HL-60/S4 (cell line): Measurements from ENCODE around the gene ADGRD1.

Experiments used
- in situ Hi-C: fragments of 300-500 bp; cut with MboI; formaldehyde crosslinking; loops from 2 replicates; pipeline ENCODE4 v1.14.3; 2022; ENCODE audit warnings: low sequenced_read_pairs

The ADGRD1 gene

DNA sequence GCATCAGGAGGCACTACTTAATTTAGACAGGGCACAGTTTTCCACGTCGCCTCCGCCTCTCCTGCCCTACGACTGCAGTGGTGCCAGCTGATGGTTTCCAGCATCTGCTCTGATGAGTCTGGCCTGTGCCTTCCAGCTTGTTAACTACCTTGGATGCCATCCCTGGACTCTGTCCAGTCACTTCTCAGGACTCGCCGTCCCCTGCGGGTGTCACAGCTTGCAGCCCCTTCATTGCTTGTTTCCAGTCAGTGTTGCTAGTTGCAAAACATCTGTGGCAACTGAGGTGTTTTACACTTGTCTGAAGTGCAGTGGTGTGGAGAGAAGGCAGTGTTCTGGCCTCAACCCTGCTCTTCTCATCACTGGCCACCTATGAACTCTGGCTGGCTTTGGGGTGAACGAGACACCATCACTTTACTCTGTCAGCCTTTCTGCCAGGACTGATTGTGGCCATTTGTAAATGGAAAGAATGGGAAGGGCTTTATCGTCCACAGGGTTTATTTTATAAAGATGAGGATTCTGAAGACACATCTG, 8.3 kb downstream of the ADGRD1 start:
- in situ Hi-C loops = no loop called here

GRCh38 chr12:130965214-130965613, 11.5 kb downstream of the ADGRD1 start:
- in situ Hi-C loops = no loop called here

- in situ Hi-C loops = no loop called here
Measured at GRCh38 chr12:130965668-130966067, 12.0 kb downstream of the ADGRD1 start.

- in situ Hi-C loops = no loop called here
Measured at GRCh38 chr12:130966443-130967030, 12.8 kb downstream of the ADGRD1 start.

GRCh38 chr12:130967636-130968035, 13.9 kb downstream of the ADGRD1 start:
- in situ Hi-C loops = no loop called here

DNA sequence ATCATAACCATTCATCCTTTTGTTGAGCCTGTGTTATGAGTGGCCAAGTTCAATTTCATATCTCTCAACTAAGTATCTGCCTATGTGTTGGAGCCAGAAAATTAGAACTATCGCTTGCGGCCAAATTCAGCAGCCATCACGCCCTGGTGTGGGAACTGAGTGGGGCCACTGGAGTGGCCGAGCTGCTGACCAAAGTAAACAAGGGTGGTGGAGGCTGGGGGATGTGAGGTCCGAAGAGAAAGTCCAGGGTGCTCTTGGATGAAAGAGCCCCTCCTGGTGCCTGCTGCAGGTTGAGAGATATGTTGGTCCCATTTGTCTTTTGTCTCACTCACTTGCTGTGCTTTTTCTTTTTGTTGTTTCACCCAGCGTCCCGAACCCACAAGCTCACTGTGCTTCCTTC, 14.9 kb downstream of the ADGRD1 start:
- in situ Hi-C loops = no loop called here

DNA sequence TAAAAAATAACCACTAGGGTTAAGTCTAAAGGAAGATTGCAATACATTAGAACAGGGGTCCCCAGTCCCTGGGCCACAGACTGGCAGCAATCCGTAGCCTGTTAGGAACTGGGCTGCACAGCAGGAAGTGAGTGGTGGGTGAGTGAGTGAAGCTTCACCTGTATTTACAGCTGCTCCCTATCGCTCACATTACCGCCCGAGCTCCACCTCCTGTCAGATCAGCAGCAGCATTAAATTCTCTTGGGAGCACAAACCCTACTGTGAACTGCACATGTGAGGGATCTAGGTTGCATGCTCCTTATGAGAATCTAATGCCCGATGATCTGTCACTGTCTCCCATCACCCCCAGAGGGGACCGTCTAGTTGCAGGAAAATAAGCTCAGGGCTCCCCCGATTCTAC, 15.5 kb downstream of the ADGRD1 start:
- in situ Hi-C loops = no loop called here

DNA sequence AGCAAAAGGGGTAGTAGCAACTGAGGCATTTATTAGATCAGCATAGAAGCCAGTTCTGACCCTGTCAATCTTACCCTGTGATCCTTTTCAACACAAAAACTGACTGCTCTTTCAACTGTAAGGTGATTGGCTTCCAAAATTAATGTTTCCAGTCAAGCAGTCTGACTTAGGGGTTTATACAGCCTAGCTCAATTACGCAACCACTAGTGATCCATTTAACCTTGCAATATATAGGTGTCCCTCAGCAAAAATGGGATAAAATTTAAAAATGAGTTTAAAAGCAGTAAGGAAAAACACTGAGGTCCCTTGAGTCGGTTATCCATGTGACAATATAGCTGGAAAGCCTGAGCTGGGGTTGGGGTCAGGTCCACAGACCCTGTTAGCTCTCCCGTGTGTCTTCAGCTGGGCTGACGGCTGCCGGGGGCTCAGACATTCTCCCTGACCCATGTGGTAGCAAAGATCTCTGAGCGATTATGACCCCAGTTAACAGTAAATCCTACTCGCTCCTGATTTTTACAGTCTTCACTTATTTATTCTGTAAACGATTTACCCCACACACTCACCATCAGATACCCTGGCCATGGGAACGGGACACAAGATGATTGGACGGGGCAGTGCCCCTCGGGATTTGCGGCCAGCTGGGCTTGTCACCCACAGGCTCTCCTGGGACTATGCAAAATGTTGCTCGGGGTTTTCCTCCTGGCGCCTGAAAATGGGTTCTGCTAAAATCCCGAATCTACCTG, 16.6 kb downstream of the ADGRD1 start:
- in situ Hi-C loops = no loop called here

- in situ Hi-C loops = no loop called here
Measured at GRCh38 chr12:130970908-130971233, 17.2 kb downstream of the ADGRD1 start.

- in situ Hi-C loops = no loop called here
Measured at GRCh38 chr12:130971925-130972585, 18.3 kb downstream of the ADGRD1 start.

DNA sequence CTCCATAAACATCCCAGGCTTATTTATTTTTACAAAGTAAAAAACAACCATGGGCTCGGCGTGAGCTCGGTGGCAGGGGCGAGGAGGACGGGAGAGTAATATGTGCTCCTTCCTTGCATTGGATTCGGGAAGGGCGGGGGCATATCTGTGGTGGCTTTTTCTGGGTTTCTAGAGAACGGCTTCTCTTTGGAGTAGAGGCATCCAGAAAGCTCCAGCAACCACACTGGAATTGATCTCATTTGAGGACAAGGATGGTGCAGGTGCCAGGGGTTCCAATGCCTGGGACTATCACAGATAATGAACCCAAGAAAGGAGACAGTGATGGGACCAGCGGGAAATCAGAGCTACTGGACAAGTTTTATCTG, 18.9 kb downstream of the ADGRD1 start:
- in situ Hi-C loops = no loop called here

- in situ Hi-C loops = no loop called here
Measured at GRCh38 chr12:130973109-130973508, 19.4 kb downstream of the ADGRD1 start.

DNA sequence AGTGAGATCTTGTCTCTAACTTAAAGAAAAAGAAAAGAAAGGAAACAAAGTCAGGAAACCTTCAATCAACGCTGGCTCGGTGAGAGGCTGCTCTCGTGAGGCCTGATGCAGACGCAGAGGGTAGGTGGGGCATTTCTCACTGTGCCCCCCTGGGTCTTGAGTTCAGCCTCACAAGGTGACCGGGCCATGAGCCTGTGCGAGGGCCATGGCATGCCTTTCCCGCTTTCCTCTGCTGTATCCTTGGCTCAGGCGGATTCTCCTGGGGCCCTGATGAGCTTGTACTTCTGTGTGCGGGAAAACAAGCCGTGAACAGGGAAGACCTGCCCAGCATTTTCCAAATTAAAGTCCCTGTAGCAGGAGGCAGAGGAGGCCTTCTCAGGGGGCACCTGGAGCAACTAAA, 20.2 kb downstream of the ADGRD1 start:
- in situ Hi-C loops = no loop called here

GRCh38 chr12:130975116-130975515, 21.4 kb downstream of the ADGRD1 start:
- in situ Hi-C loops = no loop called here

DNA sequence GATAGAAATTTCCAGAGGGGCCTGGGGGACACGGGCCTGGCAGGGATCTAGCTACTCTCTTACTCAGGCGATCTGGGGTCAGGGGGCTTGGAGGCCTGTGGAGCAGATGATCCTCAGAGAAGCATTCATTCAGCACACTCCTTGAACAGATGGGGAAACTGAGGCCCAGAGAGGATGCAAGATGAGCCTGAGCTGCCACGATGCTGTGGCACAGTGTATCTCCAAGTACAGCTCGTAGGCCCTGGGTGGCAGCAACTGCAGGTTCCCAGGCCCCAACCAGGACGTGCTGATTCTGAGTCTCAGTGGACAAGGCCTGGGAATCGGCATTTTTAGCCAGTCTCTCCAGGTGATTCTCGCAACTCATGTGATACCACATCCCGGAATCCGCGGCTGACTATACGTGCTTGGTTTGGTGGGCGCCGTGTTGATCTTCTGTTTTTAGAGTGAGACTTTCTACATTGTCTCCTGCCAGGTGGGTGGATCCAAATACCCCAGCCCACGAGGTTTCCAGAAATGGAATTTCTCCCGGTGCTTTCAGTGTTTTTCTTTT, 22.5 kb downstream of the ADGRD1 start:
- in situ Hi-C loops = no loop called here

GRCh38 chr12:130977046-130977742, 23.5 kb downstream of the ADGRD1 start:
- in situ Hi-C loops = no loop called here

GRCh38 chr12:130977743-130978095, 24.0 kb downstream of the ADGRD1 start:
- in situ Hi-C loops = no loop called here

GRCh38 chr12:130978785-130979184, 25.1 kb downstream of the ADGRD1 start:
- in situ Hi-C loops = no loop called here

DNA sequence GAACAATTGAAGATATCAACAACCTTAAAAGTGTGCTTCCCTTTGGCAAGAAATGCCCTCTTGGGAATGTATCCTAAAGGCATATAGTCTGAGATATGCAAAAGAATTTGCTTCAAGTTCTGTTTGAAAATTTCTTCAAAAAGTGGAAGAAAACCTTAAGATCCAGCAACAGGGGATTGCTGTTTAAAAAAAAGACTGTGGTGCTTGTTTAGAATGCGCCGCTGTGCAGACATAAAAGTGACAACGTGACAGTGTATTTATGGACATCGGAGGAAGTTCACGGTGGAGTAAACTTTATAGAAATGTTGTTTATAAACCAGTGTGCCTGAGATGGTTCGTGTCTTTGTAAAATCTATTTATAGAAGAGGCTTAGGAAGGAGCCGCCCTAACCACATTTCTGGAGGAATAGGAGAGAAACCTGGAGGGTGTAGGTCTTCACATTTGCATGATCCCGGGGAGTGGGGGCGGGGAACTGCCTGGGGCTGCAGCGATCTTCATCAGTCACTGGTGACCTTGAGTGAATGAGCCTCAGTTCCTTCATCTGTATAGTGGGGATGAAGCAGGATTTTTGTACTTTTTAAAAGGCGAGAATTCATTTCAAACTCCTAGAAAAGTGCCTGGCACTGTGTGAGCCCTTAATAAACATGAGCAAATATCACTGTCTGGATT, 27.5 kb downstream of the ADGRD1 start:
- in situ Hi-C loops = no loop called here

DNA sequence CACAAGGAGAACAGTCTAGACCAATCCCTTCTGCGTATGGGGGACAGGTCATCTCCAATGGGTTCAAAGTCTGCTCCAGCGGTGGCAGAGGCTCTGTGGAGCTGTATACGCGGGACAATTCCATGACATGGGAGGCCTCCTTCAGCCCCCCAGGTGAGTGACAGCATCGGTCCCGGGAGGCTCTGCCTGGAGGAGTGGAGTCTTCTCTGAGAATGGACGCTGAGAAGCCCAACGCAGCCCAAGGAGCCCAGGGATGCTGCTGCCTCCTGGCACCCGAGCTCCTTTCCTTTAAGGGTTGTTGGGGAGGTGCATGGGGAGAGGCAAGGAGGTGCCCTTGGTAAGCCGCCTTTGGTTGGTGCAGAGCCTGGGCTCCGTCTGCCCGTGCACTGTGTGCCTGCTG, 28.2 kb downstream of the ADGRD1 start:
- in situ Hi-C loops = no loop called here
